GM19351 (cell line): ENCODE measurements around the gene KYAT1.

ENCODE experiments used
- ATAC-seq: cut with Tn5 transposase; IDR thresholded peaks from one replicate; pipeline ENCODE4 v1.9.1; 2021; ENCODE audit warnings: mild to moderate bottlenecking, moderate library complexity; ENCODE audit not compliant: unreplicated experiment

KYAT1 gene

DNA sequence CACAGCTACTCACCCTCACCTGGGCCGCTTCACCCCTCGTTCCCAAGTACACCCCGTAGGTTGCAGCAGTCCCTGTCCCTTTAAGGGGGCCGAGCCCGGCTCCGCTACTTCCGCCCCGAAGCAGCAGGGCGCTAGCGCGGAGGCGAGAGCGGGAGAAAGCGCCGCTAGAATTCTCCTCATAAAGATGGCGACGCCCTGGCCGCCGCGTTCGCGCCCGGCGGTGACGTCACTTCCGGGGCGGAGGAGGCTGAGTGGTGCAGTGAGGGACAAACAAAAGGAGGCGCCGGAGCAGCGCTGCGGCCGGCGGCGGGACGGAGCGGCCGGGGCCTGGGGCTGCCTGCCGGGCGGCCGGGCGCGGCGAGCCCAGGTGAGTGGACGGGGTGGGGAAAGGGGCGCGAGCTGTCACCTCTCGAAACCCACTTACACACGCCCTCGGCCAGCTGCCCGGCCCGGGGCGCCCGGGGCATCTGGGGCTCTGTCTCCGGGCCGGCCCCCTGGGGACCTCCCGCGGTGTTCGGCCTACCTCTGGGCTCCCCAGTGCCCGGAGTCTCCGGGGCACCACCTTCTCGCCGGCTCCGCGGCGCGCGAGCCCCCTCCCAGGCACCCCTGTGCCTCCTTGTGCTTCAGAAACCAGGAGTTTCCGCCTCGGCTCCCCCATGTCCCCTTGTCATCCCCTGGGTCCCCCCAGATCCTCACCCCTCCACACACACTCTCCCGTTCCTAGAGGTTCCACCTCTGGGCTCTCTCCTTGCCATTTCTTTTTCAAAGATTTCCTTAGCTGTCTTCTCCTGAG, at the start of gene KYAT1, which contains the start of gene LRRC8A:
Gene KYAT1 (minus strand): TSS at position 67 of the 793 bp plus-strand sequence. CDS start 36,545 bp downstream, outside the sequence.
Gene LRRC8A (plus strand): TSS at position 250 of the 793 bp plus-strand sequence. CDS start 25,032 bp downstream, outside the sequence.
- peak; percentile 84 for ATAC-seq

DNA sequence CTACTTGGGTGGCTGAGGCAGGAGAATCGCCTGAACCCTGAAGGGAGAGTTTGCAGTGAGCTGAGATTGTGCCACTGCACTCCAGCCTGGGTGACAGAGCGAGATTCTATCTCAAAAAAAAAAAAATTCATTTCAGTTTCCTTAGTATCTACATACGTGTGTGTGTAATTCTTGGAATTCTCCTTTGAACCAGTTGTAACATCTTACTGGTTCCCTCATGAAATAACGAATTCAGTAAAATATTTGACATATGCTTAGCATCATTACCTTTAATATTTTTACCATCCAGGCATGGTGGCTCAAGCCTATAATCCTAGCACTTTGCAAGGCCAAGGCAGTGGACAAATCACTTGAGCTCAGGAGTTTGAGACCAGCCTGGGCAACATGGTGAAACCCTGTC, 47.8 kb upstream of the KYAT1 start:
- ATAC-seq: no peak

DNA sequence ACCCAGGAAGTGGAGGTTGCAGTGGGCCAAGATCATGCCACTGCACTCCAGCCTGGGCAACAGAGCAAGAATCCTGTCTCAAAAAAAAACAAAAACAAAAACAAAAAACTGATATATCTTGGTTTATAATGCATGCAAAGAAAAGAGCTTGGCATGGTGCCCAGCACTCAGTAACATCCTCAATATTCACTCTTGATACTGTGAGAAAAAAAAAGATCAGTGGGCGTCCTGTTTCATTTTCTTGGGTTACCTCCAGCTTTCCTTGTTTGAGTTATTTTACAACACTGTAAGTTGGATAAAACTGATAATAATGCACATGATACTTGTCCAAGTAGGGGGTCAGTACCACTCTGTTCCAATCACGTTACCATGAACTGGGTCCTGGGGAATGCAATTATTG, 46.9 kb upstream of the KYAT1 start:
- ATAC-seq: no peak

DNA sequence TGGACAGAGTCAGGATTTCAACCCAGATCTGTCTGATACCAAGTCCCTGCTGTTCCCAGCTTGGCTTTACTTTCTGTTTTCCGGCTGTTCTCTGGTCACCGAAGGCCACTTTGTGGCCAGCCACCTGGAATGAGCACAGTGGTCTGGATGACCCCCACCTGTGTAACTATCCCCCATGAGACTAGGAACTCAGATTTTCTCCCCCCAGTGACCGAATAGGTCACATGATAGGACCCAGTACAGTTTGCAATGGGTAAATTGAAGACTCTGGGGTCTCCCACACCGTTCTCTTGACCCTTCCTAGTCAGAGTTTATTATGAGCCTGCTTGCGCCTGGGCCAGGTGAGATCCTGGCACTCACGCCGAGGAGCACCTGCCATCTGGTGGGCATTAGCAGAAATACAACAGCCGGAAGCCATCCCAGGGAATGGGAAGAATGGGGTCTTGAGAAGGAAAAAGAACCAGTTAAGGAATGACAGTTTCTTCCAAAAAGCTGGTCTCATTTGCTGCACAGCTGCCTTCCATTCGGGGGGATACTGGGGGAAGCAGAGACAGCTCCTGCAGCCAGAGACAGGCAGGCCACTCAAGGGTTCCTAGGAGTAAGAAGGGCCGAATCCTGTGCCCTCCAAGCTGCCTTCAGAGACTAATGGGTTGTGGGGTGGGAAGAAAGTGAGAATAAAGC, 46.1 kb upstream of the KYAT1 start:
- no peak for ATAC-seq

DNA sequence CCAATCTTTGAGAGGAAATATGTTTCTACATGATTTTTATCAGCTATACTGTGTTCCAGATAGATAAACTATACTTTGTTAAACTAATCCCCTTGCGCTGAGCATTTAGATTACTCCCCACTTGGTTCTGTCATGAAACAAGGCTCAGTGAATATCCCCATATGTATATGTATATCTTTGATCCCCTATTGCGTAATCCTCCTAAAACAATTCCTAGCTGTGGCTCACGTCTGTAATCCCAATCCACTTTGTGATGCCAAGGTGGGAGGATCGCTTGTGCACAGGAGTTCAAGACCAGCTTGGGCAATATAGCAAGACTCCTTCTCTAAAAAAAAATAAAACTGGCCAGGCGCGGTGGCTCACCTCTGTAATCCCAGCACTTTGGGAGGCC, 41.7 kb upstream of the KYAT1 start:
- no peak for ATAC-seq

DNA sequence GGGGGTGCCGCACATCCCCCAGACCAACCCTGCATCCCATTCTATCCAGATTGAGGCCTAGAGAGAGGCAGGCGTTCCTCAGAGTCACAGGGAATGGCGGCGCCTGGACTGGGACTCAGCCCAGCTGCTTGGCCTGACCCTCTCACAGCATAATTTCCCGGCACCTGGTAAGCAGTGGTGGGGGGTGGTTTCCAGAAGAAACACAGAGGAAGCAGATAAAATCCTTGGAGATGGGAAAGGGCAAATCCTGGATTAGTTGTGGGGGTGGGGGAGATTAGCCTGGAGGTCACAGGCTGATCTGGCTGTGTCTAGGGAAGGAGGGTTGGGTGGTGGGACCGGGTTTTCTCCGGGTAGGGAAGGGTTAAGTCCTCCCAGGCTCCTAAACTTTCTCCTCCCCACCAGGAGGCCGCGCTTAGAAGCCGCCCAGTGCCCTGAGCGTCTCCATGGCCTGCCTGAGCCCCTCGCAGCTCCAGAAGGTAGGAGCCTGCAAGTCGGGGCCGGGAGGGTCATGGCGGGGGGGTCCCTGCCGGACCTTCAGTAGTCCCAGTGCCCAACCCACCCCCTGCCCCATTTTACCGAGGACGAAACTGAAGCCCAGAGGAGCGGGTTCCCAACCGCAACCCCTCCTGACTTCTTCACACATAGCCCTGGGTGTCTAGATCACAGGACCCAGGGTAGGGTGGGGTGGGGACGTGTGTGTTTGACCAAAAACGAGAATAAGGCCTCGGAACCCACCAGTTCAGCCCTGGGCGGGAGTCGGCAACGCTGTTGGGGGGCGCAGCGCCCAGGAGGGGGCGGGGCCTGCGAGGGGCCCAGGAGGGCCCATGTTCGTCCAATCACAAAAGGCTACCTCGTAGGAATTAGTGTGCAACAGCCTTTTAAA, 40.4 kb upstream of the KYAT1 start:
- no peak for ATAC-seq

DNA sequence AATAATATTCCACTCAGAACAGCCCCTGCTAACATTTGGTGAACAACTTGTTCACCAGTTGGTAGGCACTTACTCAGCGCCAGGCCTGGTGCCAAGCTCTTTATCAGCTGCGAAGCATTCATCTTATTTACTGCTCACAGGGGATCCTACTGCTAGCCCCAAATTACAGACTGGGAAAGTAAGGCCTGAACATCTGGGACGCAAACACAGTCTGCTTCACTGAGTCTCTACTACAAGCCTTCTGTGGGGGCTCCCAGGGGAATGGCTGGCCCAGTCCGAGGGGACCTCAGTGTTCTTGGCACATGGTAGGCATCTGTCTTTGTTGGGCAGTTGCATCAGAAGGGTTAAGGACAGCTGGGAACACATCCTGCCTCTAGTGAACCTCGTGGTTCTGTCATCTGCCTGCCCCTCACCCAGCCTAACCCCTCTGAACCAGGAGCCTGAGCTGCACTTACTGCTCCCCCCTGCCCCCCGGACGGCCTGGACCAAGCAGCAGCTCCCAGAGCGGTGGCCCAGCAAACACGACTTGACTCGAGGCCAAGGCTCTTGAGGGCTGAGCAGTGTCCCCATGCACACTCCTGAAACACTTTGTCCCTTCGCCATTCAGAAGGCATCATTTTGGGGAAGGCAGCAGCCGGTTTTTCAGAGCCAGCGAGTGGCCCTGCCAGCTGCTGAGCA, 38.8 kb upstream of the KYAT1 start, which contains the start of gene PHYHD1:
Gene PHYHD1 (plus strand): TSS at position 602 of the 678 bp plus-strand sequence. CDS start 1,342 bp downstream, outside the sequence.
- ATAC-seq: no peak

DNA sequence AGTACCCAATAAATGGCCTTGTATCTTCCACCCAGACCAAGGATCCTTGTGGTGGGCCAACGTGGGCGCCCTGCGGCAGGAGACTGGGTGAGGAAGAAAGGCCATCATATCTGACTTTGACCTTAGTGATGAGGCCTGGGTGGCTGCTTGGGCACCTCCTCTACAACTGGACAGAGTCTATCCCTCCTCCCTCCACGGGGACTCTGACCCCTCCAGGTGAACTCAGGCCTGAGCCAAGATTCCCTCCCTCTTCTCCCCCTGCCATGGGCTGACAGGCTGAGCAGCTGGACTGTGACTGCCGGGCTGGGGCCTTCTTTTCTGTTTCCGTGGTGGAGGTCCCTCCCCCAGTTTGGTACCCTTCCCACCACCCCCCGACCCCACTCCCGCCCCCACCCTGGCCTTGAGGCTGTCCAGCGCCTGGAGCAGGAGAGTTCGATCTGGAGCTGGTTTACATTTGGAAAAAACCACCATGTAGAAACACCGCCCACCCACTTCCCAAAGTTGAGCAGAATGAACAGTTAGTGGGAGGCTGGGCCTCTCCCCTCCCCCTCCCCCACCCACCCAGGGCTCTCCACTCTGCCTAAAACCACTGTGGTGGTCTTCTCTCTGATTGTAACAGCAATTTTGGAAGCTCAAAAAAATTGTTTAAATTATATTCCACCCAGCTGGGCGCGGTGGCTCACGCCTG, 37.8 kb upstream of the KYAT1 start:
- no peak for ATAC-seq

DNA sequence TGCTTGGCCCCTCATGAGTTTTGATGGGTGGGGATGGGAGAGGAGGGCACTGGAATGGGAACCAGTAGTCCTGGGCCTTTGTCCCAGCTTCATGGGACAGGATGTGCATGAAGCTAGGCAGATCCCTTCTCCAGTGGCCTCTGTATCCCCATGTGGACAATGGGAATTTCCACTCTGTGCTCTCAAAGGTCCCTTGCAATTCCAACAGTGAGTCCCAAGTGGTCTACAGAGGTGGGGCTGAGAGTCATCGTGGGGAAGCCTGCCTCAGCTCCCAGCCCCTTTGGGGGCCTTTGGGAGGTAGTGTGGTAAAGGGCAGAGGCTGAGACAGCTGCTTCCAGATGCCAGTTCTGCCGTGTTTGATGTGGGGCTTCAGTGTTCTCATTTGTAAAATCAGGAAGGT, 37.2 kb upstream of the KYAT1 start:
- no peak for ATAC-seq

DNA sequence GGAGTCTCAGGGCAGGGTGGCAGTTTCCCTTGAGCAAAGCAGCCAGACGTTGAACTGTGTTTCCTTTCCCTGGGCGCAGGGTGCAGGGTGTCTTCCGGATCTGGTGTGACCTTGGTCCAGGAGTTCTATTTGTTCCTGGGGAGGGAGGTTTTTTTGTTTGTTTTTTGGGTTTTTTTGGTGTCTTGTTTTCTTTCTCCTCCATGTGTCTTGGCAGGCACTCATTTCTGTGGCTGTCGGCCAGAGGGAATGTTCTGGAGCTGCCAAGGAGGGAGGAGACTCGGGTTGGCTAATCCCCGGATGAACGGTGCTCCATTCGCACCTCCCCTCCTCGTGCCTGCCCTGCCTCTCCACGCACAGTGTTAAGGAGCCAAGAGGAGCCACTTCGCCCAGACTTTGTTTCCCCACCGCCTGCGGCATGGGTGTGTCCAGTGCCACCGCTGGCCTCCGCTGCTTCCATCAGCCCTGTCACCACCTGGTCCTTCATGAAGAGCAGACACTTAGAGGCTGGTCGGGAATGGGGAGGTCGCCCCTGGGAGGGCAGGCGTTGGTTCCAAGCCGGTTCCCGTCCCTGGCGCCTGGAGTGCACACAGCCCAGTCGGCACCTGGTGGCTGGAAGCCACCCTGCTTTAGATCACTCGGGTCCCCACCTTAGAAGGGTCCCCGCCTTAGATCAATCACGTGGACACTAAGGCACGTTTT, 35.5 kb upstream of the KYAT1 start:
- ATAC-seq: no peak

DNA sequence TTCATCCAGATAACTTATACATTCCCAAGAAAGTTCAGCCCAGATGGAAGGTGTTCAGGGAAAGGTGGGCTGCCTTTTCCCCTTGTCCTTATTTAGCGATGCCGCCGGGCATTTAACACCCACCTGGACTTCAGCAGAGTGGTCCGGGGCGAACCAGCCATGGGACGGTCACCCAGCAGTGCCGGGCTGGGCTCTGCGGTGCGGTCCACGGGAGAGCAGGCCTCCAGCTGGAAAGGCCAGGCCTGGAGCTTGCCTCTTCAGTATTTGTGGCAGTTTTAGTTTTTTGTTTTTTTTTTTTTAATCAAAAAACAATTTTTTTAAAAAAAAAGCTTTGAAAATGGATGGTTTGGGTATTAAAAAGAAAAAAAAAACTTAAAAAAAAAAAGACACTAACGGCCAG, 35.0 kb upstream of the KYAT1 start:
- ATAC-seq: no peak

DNA sequence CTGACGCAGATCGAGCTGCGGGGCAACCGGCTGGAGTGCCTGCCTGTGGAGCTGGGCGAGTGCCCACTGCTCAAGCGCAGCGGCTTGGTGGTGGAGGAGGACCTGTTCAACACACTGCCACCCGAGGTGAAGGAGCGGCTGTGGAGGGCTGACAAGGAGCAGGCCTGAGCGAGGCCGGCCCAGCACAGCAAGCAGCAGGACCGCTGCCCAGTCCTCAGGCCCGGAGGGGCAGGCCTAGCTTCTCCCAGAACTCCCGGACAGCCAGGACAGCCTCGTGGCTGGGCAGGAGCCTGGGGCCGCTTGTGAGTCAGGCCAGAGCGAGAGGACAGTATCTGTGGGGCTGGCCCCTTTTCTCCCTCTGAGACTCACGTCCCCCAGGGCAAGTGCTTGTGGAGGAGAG, 34.5 kb upstream of the KYAT1 start:
- ATAC-seq: no peak

DNA sequence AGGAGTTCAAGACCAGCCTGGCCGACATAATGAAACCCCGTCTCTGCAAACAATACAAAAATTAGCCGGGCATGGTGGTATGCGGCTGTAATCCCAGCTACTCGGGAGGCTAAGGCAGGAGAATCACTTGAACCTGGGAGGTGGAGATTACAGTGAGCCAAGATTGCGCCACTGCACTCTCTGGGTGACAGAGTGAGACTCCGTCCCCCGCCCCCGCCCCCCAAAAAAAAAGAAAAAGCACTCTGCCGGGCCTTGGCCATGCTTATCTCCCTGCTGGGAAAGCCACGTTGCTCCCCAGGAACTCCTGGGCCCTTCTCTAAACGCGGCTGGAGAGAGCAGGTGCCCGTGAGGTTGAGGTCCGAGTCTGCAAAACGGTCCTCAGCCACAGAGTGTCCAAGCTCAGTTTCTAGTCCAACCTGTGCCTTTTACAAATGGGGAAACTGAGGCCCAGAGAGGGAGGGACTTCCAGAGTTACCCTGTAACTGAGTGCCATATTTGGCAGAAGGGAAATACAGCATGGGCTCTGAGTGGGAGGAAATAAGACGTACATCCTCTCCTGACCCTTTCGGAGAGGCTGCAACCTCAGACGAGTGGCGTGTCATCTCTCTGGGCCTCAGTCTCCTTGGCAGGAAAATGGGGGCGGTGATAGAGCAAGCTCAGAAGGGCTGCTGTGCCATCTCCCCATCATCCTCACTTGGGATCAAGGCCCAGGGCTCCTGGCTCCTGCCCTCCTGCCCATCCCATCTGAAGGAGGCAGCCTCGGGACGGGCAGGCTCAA, 32.4 kb upstream of the KYAT1 start:
- no peak for ATAC-seq

DNA sequence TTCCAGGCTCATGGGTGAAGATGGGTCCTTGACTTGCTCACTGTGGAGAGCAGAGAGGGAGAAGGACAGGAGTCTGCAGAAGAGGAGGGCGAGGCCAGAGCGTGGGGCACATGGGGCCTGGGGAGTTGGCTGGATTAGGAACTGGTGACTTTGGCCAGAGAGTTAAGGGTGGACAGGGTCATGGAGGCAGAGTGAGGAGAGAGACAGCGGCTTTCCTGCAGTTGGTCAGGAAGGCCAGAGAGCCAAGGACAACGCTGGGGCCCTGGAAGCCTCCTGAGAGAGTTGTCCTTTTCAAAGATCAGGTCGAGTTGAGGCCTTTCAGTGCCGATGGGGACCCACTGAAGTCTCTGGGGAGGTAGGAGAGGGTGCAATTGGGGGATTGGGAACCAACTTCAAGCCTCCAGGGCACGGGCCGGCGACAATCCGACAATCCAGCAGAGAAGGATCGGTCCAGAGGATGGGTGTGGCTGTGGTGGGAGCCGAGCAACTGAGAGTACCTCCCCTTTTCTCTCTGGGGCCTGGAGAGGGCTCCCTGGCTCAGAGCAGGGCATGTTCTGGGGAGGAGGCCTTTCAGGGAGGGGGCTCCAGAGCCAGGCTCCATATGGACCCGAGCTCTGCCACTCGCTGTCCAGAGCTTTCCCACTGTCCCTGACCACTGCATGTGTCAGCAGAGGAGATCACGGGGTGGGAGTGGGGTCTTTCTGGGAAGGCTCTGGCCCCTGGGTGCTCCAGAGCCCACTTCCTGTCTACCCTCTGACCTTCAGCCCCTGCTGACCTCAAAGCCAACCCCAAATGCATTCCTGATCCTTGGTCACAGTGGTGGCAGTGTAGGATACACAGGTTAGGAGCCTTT, 31.5 kb upstream of the KYAT1 start:
- no peak for ATAC-seq

DNA sequence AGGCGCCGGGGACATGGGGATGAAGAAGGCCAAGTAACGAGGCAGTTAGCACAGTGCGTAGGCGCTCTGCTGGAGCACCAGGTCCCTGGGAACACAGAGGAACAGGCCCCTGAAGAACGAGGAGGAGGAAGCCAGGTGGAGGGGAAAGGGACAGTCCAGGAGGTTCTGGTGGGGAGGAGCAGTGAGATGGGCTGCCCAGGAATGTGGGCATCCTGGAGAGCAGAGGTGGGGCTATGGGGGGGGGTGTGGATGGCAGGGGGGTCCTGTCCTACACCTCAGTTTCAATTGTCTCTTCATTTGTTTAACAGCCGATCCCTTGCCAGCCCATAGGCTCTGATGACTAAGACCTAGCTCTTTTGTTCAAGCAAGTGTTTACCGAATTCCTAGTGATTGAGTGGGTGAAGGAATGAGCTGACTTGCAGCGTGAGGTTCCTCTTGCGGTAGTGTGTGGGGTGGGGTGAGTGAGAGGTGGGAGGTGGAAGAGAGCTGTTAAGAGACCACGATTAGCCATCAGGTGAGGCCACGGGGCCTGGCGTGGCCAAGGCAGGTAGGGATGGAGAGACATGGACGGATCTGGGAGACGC, 30.6 kb upstream of the KYAT1 start:
- no peak for ATAC-seq

DNA sequence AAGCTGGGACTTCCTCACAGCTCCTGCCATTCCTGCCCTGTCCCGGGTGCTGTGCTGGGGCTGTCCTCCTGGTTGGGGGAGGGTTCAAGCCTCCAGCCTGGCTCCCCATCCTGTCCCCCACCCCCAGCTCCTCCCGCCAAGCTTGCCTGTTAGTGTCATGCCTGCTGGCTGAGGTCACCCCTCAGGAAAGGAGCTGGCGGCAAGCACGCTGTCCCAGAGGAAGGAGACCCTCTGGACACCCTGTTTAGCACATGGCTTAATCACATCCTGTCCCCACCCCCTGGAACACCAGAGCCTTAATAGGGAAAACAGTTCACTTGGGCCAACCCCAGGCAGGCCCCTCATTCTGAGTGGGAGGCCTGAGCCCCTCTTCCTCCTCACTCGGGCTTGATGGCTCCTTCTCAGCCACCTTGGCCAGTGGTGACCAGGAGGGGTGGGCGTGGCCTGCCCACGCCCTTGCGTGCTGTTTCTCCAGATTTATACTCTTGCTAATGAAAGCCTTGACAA, 29.8 kb upstream of the KYAT1 start:
- no peak for ATAC-seq

DNA sequence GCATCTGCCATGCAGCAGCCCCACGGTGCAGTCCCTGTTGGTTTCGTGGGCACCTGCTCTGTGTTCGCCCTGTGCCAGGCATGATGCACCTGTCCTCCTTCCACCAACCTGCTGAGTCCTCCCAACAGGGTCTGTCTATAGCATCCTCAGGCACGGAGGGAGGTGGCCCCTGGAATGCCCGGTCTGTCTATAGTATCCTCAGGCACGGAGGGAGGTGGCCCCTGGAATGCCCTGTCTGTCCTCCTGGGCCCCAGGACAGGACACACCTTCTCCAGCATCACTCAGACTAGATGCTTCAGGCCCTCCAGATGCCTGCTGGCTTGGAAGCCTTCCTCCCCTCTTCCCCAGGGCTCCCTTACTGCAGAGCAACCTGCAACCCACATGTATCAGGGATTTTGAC, 29.2 kb upstream of the KYAT1 start:
- ATAC-seq: no peak
